ENCODE results near the gene SUFU.

DNA sequence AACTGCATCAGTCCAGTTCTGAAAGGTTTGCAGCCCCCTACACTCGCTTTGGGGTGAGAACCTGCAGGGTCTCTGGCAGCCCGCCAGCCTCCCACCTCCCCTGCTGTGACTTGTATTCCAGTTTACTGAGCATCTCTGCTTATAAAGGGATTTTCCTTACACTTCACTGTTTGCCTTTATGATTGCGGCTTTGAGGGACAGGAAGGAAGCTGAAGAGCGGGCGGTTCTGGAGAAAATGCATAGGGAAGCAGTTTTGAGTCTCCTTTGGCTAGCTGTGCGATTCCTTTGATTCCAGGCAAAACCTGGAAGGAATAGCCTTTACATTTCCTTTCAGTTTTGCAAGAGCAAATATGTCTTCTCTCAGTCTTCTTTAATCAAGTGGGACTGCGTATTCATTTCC, 75.6 kb downstream of the SUFU start:
- TF ChIP-seq, protein P1, sequence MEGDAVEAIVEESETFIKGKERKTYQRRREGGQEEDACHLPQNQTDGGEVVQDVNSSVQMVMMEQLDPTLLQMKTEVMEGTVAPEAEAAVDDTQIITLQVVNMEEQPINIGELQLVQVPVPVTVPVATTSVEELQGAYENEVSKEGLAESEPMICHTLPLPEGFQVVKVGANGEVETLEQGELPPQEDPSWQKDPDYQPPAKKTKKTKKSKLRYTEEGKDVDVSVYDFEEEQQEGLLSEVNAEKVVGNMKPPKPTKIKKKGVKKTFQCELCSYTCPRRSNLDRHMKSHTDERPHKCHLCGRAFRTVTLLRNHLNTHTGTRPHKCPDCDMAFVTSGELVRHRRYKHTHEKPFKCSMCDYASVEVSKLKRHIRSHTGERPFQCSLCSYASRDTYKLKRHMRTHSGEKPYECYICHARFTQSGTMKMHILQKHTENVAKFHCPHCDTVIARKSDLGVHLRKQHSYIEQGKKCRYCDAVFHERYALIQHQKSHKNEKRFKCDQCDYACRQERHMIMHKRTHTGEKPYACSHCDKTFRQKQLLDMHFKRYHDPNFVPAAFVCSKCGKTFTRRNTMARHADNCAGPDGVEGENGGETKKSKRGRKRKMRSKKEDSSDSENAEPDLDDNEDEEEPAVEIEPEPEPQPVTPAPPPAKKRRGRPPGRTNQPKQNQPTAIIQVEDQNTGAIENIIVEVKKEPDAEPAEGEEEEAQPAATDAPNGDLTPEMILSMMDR (IDR thresholded peaks at IDR 0.05): no peak
- TF ChIP-seq EZH2 (IDR thresholded peaks at IDR 0.05; ENCODE audit: borderline replicate concordance, insufficient read depth, low read depth, low read length, poor library complexity, severe bottlenecking): no peak

Data from B cell (primary cell).